Raji (cell line): ENCODE data around the gene TBXAS1.

Source experiments
- POLR2A ChIP-seq: IDR thresholded peaks from 2 replicates; pipeline ENCODE4 v1.6.1; 2011; ENCODE audit warnings: low read depth, low read length, control low read depth; ENCODE audit not compliant: insufficient read depth

Gene TBXAS1

DNA sequence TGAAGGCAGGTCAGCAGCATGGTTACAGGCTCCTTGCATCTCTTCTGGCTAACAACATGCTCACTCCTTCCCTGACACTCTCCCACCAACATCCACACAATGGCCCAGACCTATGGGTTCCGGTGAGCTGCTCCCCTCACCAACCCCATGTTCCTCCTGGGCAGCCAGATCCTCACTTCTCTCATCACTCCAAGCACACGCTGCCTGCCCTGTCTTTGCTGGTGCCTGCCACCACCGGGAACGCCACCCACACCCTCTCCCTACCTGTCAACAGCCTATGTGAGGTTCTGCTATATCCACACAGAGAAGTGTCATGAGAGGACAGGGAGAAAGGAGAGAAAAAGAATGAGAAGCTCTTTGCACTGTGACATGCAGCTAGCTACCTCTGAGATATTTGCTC lies 219.1 kb downstream of the TBXAS1 start:
- TF ChIP-seq POLR2A = no peak

DNA sequence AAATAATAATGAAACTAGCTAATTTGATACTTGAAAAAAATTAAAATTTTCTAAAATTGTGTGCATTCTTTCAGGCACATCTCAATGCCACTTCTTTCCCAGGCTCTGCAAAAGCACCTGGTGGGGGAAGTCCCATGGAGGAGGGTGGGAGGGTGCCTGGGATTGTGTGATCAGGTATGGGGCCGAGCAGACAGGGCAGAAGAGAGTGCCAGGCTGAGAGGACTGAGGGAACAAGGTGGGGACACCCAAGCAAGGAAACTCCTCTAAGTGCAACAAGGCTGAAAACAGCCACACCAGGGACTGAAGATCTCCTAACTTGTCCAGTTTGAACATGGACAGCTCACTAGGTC lies 219.9 kb downstream of the TBXAS1 start:
- TF ChIP-seq POLR2A = no peak

DNA sequence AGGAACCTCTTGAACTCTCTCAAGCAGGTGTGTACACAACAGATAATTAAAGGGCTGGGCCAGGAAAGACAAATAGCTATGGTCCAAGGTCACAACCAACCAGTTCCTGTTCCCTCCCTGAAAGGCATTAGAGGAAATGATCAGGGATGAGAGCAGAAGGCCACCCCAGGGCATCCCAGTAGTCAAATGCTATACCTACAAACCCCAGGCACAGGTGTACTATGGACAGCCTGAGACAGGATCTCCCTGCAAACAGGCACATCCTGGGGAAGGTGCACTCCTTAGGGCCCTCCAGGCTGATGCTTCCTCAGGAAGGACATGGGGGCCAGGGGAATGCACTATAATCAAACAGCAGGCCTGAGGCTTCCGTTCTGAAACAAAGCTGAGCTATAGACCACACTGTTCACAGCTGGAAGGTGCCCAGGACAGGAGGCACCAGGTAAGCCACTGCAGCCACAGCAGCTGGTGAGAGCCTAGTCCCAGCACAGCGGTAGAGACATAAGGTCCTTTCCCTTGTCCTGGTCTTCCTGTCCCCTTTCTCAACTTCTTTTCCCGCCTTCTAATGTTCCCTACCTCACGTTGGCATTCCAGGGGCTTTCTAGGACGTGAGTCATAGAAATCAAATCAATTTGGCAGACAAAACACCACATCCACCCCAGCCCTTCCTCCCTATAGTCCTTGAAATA lies 220.4 kb downstream of the TBXAS1 start:
- no peak for TF ChIP-seq POLR2A

DNA sequence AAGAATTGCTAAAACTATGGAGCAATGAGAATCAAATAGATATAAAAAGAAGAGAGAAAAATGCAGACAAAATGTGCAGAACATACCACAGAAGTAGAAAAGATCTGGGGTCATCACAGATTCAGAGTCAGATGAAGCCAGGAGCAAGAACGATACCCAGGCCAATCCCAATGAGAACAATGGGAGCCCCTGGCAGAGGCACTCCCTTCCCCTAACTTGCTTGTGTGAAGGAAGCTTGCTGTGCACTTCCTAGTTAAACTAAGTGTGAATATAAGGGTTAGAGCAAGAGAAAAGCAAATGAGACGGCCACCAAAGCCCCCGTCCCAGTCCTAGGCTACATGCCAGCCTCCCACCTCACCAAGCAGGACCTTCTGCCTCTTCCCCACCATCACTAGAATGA lies 221.0 kb downstream of the TBXAS1 start:
- TF ChIP-seq POLR2A = no peak

DNA sequence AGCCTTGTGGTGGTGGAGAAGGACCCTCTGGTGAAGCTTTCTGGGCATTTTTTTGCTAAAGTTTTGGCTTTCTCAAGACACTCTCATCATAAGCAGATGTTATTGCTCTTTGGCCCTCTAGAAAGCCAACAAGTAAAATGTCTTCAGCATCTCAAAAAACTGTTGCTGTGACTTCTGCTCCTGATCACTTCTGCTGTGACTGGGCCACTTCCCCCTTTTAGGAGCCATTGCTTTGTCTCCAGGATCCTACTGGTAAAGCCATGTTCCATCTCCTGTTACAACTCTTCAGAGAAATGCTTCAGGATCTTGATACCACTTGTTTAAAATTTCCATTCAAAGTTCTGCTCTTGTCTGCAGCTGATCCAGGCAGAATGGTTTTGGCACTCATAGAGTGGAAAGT lies 222.8 kb downstream of the TBXAS1 start:
- TF ChIP-seq POLR2A = no peak

DNA sequence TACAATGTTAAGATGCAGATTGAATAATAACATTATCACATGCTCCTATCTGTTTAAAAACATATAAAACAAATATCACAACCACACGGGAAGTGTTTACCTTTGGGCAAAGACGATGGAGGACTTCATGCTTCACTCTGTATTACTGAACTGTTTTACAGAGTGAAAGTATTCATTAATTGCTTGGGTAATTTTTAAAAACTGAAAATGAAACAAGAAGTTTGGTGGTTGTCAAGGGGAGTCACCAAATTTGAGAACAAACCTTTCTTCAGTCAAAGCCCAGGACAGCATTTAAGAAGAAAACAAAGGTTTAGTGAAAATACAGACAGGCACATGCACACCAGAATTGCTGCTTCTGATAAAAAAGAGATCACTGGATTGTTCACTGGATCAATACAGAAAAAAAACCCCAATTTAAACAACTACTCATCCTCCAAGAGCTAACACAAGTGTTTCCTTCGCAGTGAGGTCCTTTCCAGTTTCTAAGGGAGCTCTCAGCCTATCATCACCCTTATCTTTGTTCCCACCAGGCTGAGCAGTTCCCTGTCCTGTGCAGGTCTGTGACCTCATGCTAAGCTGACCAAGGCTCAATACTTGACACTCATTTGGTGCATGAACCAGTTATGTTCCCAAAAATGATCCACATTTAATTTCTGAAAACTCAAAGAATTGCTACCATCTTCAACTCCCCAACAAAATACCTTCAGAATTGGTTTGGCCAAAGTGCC lies 224.9 kb downstream of the TBXAS1 start:
- TF ChIP-seq POLR2A = no peak

DNA sequence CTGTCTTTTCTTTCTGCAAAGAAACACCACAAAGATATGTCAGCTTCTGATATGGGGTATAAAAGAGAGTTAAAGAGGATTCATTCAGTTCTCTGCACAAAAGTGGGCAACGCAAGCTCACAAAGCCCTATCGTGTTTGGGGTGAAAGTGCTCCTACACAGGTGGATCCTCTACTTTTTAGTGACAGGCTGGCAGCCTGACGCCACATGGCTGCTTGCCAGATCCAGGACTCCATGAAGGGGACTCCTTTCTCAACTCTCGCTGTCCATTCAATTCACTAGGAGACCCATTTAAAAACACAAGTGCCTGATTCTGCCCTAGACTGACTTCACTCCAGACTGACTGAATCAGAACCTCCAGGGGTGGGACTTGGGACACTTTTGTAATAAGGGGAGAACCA lies 225.7 kb downstream of the TBXAS1 start:
- TF ChIP-seq POLR2A = no peak

DNA sequence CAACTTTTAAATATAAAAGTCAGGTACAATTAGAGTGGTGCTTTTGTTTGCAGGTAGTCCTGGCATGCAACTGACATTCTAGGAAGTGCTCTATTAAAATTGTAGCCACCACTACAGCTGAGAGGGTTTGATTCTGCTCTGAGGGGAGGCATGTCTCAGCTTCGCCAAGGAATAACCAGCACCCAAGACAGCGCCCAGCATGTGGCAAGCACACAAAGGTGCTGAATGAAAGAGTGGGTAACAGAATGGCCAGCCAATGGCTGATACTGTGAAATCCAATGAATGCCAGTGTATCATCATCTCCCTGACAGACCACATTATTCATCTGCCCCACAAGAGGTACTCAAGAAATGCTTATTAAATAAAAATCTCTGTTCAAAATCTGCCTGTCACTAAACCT lies 226.8 kb downstream of the TBXAS1 start:
- no peak for TF ChIP-seq POLR2A

DNA sequence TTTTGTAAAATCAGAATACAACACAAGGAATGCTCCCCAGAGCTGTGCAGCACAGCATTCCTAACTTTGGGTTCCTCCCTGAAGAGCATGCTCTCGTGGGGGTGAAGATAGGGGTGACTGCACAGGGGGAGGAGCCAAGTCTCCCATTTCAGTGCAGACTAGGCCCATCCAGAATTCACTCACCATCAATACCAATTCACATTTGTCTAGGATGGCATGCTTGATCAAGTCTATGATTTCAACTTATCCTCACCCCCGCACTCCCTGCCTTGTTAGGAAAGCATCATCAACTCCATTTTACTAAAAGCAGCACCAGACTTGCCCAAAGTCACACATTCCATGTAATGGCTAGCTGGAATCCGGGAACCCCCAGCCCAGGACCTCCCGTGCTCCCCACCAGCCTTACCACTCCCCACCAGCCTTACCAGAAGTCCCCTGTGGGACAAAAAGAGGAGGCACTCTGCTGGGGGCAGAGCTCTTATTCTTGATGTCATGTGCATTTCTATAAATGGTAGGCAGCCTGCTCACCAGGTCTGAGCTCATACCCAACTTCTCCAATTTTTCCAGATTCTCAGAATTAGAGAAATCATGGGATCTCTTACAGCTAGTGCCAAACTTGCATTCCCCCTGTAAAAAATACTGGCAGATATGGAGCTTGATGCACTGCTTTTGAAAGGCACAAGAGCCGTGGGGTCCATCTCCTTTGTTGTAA lies 227.5 kb downstream of the TBXAS1 start:
- no peak for TF ChIP-seq POLR2A

DNA sequence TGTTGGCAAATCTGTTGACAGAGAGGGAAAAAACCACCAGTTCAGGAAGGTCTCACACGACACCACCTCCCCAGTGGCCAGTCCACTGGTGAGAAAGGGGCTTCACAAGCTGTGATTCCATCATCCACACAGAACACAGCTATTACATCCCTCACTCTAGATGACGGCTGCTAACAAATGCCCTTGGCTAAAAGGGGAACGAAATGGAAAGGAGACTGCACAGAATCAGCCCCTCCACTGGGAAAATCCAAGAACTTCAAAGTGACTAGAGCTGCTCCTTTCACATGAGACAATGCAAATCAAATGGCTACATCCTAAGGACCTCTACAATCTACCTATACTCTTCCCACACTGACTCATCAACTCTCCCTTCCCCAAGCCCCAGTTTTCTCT lies 228.1 kb downstream of the TBXAS1 start:
- no peak for TF ChIP-seq POLR2A

DNA sequence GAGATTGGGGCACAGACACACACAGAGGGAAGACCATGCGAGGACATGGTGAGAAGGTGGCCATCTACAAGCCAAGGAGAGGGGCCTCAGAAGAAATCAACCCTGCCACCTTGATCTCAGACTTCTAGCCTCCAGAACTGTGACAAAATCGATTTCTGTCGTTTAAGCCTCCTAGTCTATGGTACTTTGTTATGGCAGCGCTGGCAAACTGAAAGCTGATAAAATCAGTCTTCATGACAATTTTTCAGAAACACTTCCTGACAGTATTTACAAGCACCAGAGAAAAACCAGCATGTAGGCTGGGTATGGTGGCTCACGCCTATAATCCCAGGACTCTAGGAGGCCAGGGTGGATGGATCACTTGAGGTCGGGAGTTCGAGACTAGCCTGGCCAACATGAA lies 229.5 kb downstream of the TBXAS1 start:
- TF ChIP-seq POLR2A = no peak

DNA sequence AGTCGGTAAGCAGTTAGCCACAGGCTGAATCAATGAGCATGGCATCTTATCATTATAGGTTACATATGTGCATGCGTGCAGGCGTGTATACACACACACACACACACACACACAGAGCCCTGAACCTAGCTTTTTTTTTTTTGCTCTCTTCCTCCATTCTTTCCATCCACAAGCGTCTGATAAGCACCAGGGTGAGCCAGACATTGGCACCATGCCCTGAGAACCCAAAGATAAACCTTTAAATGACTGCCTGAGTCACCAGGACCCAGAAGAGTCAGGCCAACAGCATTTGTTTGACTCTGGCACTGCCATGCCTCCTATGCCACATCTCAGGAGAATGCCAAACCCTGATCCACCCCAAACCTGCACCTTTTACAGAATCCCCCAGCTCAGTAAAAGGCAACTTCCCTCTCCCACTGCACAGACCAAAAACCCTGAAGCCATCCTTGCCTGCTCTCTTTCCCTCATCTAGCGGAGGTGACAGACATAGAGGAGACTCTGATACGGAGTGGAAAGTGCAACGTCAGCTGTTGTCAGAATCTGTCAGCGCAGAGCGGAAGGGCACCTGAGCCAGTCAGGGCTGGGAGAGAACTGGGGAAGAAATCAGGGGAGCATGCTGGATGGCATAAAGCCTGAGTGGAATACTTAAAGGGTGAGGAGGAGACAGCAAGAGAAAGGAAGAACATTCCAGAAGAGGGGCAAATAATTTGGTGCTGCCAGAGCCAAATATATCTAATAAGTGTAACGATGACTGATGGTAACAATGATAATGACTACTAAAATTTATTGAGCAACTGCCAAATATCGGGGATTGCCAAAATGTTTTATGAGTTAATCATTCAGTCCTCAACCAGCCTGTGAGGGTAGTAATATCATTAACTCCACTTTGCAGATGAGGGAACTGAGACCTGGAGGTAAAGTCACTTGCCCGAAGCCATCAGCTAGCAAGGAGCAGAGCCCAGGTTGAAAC lies 230.5 kb downstream of the TBXAS1 start:
- TF ChIP-seq POLR2A = no peak

DNA sequence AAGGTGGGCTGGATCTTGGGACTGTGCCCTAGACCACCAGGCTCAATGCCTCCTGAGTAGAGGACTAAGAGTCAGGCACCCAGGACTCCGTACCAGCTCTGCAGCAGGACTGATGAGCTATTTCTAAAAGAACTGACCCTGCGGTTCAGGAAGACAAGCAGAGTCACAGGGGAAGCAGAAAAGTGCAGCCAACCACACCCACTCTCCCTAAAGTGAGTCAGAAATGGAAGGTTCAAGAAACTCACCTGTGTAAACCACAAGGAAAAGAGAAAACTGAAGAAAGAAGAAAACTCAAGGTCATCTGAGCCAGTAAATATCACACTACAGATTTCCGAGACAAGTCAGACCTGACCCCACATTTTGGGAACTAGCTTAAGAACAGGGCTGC lies 231.2 kb downstream of the TBXAS1 start:
- TF ChIP-seq POLR2A = no peak

DNA sequence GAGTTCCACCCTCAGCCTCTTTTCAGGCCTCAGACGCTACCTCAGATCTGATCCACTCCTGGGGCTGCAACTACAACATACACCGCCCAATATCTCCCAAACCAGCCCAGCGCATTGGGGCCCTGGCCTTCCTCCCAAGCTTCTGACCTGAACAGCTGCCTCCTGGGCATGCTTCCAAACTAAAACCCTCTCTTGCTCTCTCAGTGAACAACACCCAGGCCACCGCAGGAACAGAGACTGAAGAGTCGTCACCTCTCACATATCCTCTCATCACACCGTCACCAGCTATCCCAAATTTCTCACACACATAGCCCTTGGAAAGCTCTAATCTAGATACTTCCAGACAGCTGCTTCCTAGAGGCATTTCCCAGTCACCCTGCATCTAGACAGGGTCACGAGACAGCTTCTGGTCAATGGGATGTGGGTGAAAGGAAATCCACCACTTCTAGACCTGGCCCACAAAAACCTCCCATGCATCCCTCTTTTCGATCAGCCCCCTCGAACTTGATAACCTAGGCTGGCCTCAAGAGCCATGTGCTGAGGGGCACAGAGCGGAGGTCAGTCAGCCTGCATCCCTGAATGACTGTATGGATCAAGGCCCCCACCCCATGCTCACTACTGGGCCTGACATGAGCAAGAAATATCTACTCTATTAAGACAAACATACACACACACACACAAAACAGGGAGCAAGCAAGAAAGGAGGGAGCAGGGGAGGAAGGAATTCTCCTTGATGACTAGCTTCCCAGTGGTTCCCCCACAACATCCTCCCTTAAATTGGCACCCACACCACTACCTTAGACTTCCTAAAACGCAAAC lies 231.9 kb downstream of the TBXAS1 start:
- no peak for TF ChIP-seq POLR2A
